ENCODE measurements around the gene ACRV1. TPM values are rescaled to one million over a fixed set of nuclear protein-coding genes. Genes with fewer than 3 reads are reported as not detected.

Gene ACRV1
- total RNA-seq, 2 donors from 2014 or later, result 0.37 TPM; not detected in 1

GRCh38 chr11:125688066-125688465, 7.4 kb upstream of the ACRV1 start:
- no peaks in the 10 kb centered on the region for H3K27me3 Mint-ChIP-seq (ENCODE audit: insufficient read depth)
- Histone ChIP-seq H3K9me3 (ENCODE audit: control insufficient read depth, low read length) (peaks cover 27% of the 10 kb centered on the region), H3K27me3 (ENCODE audit: control insufficient read depth, insufficient read depth, low read length, poor library complexity, severe bottlenecking) (no peaks in the 10 kb centered on the region), H3K9ac (ENCODE audit: extremely low read depth, low read length, poor library complexity, severe bottlenecking) (no peak overlapping the region), H3K4me3 (ENCODE audit: low read length) (no peak overlapping the region), H3K36me3 (ENCODE audit: control insufficient read depth, insufficient read depth, low read length) (no peaks in the 10 kb centered on the region), H3K27ac (ENCODE audit: low read depth, low read length) (no peak overlapping the region), H3K4me1 (ENCODE audit: control insufficient read depth, insufficient read depth, low read length) (no peaks in the 10 kb centered on the region)
- H3K9me3 Mint-ChIP-seq, result peaks cover 29% of the 10 kb centered on the region
- no peak for DNase-seq
- H3K4me3 Mint-ChIP-seq, result no peak overlapping the region
- WGBS, 2 experiments (ENCODE audit: insufficient coverage in 1 of 2, insufficient read length in 1 of 2), result 96 to 98% methylated on average over 11 of the region's 11 CpGs
- TF ChIP-seq CTCF (conservative IDR thresholded peaks at IDR 0.05), result no peak
- H3K27ac Mint-ChIP-seq, result no peak overlapping the region
- H3K4me1 Mint-ChIP-seq, result peaks cover 17% of the 10 kb centered on the region
- peaks cover 27% of the 10 kb centered on the region for H3K36me3 Mint-ChIP-seq (ENCODE audit: low read depth)

DNA sequence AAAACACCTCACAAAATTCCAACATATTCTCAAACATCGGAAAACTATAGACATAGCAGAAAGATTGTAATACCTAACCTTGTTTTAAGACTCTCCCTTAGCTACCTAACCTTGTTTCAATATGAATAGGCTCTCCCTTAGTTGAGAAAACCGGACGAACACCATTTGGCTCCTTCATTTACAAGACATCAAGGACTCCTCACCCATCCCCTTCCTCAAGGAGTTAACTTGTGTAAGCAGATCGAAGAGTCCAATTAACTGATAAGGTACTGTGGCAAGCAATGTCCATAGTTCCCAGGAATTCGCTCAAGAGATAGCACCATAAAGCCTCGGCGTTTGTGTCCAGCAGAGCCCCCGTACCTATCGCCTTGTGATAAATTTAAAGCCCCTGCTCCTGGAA, 4.6 kb upstream of the ACRV1 start:
- TF ChIP-seq CTCF (conservative IDR thresholded peaks at IDR 0.05), result no peak
- Mint-ChIP-seq H3K27me3 (ENCODE audit: insufficient read depth) (no peaks in the 10 kb centered on the region), H3K36me3 (ENCODE audit: low read depth) (peaks cover 30% of the 10 kb centered on the region), H3K27ac (peak overlapping the region; percentile 68), H3K9me3 (peaks cover 29% of the 10 kb centered on the region), H3K4me3 (no peak overlapping the region), H3K4me1 (peaks cover 36% of the 10 kb centered on the region)
- Histone ChIP-seq H3K27ac (ENCODE audit: low read depth, low read length) (no peak overlapping the region), H3K36me3 (ENCODE audit: control insufficient read depth, insufficient read depth, low read length) (peaks cover 3% of the 10 kb centered on the region), H3K4me3 (ENCODE audit: low read length) (peak overlapping the region; percentile 46), H3K27me3 (ENCODE audit: control insufficient read depth, insufficient read depth, low read length, poor library complexity, severe bottlenecking) (no peaks in the 10 kb centered on the region), H3K9ac (ENCODE audit: extremely low read depth, low read length, poor library complexity, severe bottlenecking) (no peak overlapping the region), H3K4me1 (ENCODE audit: control insufficient read depth, insufficient read depth, low read length) (peaks cover 9% of the 10 kb centered on the region), H3K9me3 (ENCODE audit: control insufficient read depth, low read length) (peaks cover 27% of the 10 kb centered on the region)
- no peak for DNase-seq
- 75 to 86% methylated on average over 9 of the region's 9 CpGs for WGBS, 2 experiments (ENCODE audit: insufficient coverage in 1 of 2, insufficient read length in 1 of 2)

DNA sequence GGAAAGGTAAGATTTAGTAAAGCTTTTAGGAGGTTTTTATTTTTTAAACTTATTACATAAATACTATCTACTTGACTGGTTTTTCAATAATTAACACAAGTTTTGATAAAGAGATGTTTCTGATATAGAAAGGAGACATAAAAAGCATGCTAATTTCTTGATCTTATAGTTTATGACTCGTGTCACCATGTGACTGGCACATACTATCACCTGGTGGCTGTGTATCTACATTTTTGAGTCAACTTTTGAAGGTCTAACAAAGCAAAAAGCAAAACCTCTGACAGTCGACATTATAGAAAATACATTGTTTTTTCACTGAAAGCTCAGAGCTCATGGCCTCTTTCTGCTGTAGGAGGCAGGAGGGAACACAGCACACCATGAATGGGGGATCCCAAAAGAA, 810 bp downstream of the ACRV1 start:
- Histone ChIP-seq H3K9ac (ENCODE audit: extremely low read depth, low read length, poor library complexity, severe bottlenecking) (no peak overlapping the region), H3K4me1 (ENCODE audit: control insufficient read depth, insufficient read depth, low read length) (peaks cover 9% of the 10 kb centered on the region), H3K4me3 (ENCODE audit: low read length) (no peak overlapping the region), H3K9me3 (ENCODE audit: control insufficient read depth, low read length) (no peaks in the 10 kb centered on the region), H3K27ac (ENCODE audit: low read depth, low read length) (no peak overlapping the region), H3K27me3 (ENCODE audit: control insufficient read depth, insufficient read depth, low read length, poor library complexity, severe bottlenecking) (no peaks in the 10 kb centered on the region), H3K36me3 (ENCODE audit: control insufficient read depth, insufficient read depth, low read length) (peaks cover 44% of the 10 kb centered on the region)
- no peak overlapping the region for H3K27ac Mint-ChIP-seq
- no peak overlapping the region for H3K4me3 Mint-ChIP-seq
- TF ChIP-seq CTCF (conservative IDR thresholded peaks at IDR 0.05), result no peak
- DNase-seq, result no peak
- H3K9me3 Mint-ChIP-seq, result no peaks in the 10 kb centered on the region
- H3K4me1 Mint-ChIP-seq, result peaks cover 22% of the 10 kb centered on the region
- H3K36me3 Mint-ChIP-seq (ENCODE audit: low read depth), result peaks cover 29% of the 10 kb centered on the region
- H3K27me3 Mint-ChIP-seq (ENCODE audit: insufficient read depth), result no peaks in the 10 kb centered on the region
- 92 to 97% methylated on average over 1 to 2 of the region's 2 CpGs for WGBS, 2 experiments (ENCODE audit: insufficient coverage in 1 of 2, insufficient read length in 1 of 2)

Data from endodermal cell (in vitro differentiated cells).